Keratinocyte (primary cell): Measurements from ENCODE around the gene XYLB.

Source experiments
- CTCF ChIP-seq, 3 experiments: IDR thresholded peaks in 1 of 3; conservative IDR thresholded peaks in 1 of 3; optimal IDR thresholded peaks in 1 of 3; 2 replicates in 2 of 3; 3 replicates in 1 of 3; pipeline versions ENCODE3 to v1.5.1; 2011; ENCODE audit warnings: low read length in 3 of 3, mild to moderate bottlenecking in 3 of 3, moderate library complexity in 2 of 3, control low read depth in 1 of 3, inconsistent platforms in 1 of 3; ENCODE audit not compliant: insufficient read depth in 2 of 3; ENCODE audit errors: extremely low read depth in 1 of 3
- EZH2 ChIP-seq: IDR thresholded peaks from one replicate; pipeline ENCODE4 v1.6.1; 2012; ENCODE audit warnings: inconsistent platforms, mild to moderate bottlenecking, low read length, moderate library complexity

GRCh38 chr3:38366082-38366481, 19.5 kb downstream of the XYLB start:
- TF ChIP-seq CTCF (optimal IDR thresholded peaks at IDR 0.05 in 1 of 3, IDR thresholded peaks at IDR 0.05 in 1 of 3, conservative IDR thresholded peaks at IDR 0.05 in 1 of 3; ENCODE audit: extremely low read depth in 1 of 3, insufficient read depth in 2 of 3, low read length in 3 of 3), result no peak
- TF ChIP-seq EZH2, result no peak
